ENCODE measurements around the gene ANGPTL8. TPM values are rescaled to one million over a fixed set of nuclear protein-coding genes. Genes with fewer than 3 reads are reported as not detected.
A peak's percentile ranks its signal among the peaks of the same experiment; 100 is the strongest.

ANGPTL8 gene
- total and polyA plus RNA-seq, 2 of the 13 experiments (the other 11 are each of a cell fraction or from before 2014, with no cell fraction given) = 27.3 to 243 TPM

DNA sequence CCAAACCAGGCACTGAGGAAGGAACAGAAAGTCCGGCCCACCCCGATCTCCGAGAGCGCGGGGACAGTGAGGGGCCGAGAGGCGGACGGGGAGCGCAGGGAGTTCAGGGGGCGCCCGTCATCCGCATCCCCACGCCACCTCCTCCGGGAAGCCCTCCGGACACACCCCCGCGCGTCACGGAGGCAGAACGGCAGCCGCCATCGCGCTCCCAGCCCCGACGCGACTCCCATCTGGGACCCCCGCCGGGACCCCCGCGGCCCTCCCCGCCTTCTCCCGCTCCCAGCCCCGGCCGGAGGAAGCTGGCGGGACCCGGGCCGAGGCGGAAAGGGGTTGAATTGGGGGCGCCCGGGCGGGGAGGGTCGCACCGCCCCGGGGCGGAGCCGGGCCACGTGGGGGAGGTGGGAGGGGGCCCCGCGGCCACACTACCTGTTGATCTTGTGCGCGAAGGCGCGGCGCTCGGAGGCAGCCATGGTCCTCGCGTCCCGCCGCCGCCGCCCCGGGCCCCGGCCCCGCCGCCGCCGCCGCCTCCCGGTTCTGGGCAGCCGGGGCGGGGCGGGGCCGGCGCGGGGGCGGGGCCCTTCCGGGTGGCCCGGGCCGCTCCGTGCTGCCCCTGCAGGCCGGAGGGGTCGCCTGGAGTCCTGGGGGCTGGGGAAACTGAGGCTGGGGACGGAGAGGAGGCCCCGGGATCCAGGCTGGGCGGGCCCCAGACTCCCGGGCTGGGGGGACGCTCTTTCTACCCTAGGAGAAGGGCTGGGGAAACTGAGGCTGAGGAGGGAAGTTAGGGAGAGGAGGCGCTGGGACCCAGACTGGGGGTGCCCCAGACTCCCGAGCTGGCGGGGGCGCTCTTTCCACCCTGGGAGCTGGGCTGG, 22.8 kb downstream of the ANGPTL8 start, which contains the start of gene DOCK6 (continued):
- TF ChIP-seq ZNF407 (CRISPR knock-in tag; IDR thresholded peaks at IDR 0.05; ENCODE audit: not compliant biosample characterization) = no peak
- TF ChIP-seq GMEB2 (CRISPR knock-in tag; IDR thresholded peaks at IDR 0.05; ENCODE audit: low read depth) = no peak
- no peak for TF ChIP-seq SMARCE1 (IDR thresholded peaks at IDR 0.05; ENCODE audit: borderline replicate concordance)
- no peak for TF ChIP-seq ZNF883 (CRISPR knock-in tag; IDR thresholded peaks at IDR 0.05; ENCODE audit: not compliant biosample characterization)
- no peak for TF ChIP-seq NCOA2 (CRISPR knock-in tag; IDR thresholded peaks at IDR 0.05)
- TF ChIP-seq ZNF747 (CRISPR knock-in tag; IDR thresholded peaks at IDR 0.05; ENCODE audit: borderline replicate concordance) = no peak
- no peak for TF ChIP-seq MEF2D (CRISPR knock-in tag; IDR thresholded peaks at IDR 0.05)
- TF ChIP-seq NCOA5 (CRISPR knock-in tag; IDR thresholded peaks at IDR 0.05) = no peak
- TF ChIP-seq, protein P1, sequence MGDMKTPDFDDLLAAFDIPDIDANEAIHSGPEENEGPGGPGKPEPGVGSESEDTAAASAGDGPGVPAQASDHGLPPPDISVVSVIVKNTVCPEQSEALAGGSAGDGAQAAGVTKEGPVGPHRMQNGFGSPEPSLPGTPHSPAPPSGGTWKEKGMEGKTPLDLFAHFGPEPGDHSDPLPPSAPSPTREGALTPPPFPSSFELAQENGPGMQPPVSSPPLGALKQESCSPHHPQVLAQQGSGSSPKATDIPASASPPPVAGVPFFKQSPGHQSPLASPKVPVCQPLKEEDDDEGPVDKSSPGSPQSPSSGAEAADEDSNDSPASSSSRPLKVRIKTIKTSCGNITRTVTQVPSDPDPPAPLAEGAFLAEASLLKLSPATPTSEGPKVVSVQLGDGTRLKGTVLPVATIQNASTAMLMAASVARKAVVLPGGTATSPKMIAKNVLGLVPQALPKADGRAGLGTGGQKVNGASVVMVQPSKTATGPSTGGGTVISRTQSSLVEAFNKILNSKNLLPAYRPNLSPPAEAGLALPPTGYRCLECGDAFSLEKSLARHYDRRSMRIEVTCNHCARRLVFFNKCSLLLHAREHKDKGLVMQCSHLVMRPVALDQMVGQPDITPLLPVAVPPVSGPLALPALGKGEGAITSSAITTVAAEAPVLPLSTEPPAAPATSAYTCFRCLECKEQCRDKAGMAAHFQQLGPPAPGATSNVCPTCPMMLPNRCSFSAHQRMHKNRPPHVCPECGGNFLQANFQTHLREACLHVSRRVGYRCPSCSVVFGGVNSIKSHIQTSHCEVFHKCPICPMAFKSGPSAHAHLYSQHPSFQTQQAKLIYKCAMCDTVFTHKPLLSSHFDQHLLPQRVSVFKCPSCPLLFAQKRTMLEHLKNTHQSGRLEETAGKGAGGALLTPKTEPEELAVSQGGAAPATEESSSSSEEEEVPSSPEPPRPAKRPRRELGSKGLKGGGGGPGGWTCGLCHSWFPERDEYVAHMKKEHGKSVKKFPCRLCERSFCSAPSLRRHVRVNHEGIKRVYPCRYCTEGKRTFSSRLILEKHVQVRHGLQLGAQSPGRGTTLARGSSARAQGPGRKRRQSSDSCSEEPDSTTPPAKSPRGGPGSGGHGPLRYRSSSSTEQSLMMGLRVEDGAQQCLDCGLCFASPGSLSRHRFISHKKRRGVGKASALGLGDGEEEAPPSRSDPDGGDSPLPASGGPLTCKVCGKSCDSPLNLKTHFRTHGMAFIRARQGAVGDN (CRISPR knock-in tag; IDR thresholded peaks at IDR 0.05) = peak; percentile 61
- TF ChIP-seq BHLHE40 (IDR thresholded peaks at IDR 0.05; ENCODE audit: low read length) = no peak
- TF ChIP-seq SIN3A (IDR thresholded peaks at IDR 0.05; ENCODE audit: borderline replicate concordance, low read depth, low read length) = peak; percentile 14; the same call in 1 of the 2 replicates
- TF ChIP-seq KMT2A (CRISPR knock-in tag; IDR thresholded peaks at IDR 0.05) = no peak
- TF ChIP-seq YEATS4 (CRISPR knock-in tag; IDR thresholded peaks at IDR 0.05; ENCODE audit: borderline replicate concordance) = 0 out of 2 replicates have a peak, but pooled peaks have one; percentile 29
- no peak for TF ChIP-seq NAIF1 (CRISPR knock-in tag; IDR thresholded peaks at IDR 0.05; ENCODE audit: borderline replicate concordance)
- no peak for TF ChIP-seq ZNF605 (CRISPR knock-in tag; IDR thresholded peaks at IDR 0.05)

Data from HepG2 (cell line).